GM12874 (cell line): Measurements from ENCODE around the gene HSD17B14.
A peak's percentile ranks its signal among the peaks of the same experiment; 100 is the strongest.

ENCODE experiments used
- CTCF ChIP-seq: IDR thresholded peaks from 2 replicates; pipeline ENCODE4 v1.5.1; 2011; ENCODE audit warnings: low read depth, mild to moderate bottlenecking, control low read depth, low read length, moderate library complexity; ENCODE audit not compliant: insufficient read depth

The HSD17B14 gene

GRCh38 chr19:48841047-48841446 is 4.8 kb upstream of the HSD17B14 start:
- TF ChIP-seq CTCF, result no peak

DNA sequence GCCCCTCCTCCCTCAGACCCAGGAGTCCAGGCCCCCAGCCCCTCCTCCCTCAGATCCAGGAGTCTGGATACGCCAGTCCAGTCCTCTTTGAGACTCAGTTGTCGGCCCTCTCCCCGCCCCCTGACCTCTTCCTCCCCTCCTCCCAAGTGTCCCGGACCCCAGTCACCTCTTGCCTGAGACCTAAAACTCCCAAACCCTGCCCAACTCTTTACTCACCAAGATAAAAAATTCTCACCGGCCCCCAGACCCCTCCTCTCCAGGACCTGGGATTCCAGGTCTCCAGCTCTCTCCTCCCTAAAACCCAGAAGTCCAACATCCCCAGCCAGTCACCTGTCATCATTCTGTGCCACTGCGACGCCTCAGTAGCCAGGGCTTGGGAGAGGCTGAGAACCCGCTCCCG is 1.4 kb upstream of the HSD17B14 start:
- TF ChIP-seq CTCF, result no peak

GRCh38 chr19:48837051-48837524 is 797 bp upstream of the HSD17B14 start:
- no peak for TF ChIP-seq CTCF

DNA sequence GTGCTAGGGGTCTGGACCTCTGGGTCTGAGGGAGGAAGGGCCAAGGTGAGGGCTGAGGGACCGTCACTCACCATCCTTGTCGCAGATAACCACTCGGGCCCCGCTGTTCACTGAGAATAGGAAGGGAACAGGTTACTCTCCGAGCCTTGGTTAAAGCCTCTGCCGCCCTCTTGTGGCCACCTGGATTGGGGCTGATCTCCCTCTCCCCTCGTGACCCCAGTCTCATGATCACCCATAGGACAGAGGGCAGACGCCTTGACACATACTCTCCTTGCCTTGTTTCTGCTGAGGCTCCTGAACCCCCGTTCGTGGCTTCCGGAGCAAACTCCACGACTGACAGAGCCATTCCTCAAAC is 580 bp downstream of the HSD17B14 start:
- peak; percentile 93 for TF ChIP-seq CTCF

DNA sequence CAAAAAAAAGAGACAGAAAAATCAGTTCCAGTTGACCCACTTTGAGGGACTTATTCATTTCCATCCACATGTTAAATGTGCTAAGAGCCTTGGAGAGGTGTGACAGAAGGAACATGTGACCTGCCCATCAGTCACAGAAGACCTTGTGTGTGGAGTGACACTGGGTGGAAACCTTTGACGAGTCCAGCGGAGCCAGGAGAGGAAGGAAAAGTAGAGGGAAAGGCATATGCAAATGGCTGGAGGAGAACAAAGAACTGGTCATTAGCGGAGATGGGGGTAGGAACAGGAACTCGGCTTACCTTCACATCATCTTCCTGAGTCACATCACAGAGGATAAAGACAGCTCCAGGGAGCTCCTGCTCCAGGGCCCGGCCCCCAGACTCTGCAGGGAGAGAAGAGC is 2.3 kb downstream of the HSD17B14 start:
- TF ChIP-seq CTCF, result no peak

DNA sequence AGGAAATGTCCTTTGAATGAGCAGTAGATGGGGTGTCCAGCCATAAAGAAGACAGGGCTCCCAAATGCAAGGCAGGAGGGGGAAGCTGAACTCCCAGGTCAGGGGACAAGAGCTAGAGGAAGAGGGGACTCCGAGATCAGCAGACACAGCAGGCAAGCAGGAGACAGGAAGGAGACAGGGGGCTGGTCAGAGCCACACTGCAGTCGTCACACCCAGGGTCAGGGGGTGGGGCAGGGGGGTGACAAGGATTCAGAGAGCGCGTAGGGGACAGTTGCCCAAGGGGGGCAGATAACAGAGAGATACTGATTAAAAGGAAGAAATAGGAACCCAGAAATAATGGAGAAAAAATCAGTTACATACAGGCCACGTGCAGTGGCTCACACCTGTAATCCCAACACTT is 3.2 kb downstream of the HSD17B14 start:
- TF ChIP-seq CTCF, result no peak

DNA sequence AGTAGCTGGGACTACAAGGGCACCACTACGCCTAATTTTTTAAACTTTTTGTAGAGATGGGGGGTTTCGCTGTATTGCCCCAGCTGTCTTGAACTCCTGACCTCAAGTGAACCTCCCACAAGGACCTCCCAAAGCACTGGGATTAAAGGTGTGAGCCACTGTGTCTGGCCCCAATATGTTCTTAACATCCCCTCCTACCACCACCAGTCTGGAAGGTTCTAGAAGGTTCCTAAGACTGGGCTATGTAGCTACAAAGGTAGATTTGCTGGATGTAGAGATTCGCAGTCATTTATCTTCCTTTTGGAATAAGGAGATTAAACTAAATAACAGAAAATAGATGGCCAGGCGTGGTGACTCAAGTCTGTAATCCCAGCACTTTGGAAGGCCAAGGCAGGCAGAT is 5.3 kb downstream of the HSD17B14 start:
- TF ChIP-seq CTCF, result no peak

DNA sequence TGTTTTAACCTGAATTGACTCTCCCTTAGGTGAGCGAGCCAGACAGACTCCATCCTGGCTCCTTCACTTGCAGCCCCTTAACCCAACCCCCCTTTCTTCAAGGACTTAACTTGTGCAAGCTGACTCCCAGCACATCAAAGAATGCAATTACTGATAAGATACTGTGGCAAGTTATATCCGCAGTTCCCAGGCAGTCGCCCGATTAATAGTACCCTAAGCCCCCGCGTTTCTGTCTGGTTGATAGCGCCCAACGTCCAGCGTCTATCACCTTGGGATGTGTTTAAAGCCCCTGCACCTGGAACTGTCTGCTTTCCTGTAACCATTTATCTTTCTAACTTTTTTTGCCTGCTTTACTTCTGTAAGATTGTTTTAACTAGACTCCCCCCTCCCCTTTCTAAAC is 6.2 kb downstream of the HSD17B14 start:
- no peak for TF ChIP-seq CTCF
